GM12878 (cell line): ENCODE measurements around the gene OLFM2. TPM values are rescaled to one million over a fixed set of nuclear protein-coding genes. Genes with fewer than 3 reads are reported as not detected.

ENCODE experiments used
- ATAC-seq: fragments of 200-7000 bp; cut with Tn5 transposase; 3 replicates; pipeline ENCODE4 v1.9.1; 2020; ENCODE audit warnings: mild to moderate bottlenecking, moderate library complexity
- BruUV-seq: library from RNA; stranded (reverse); fragments of 400-500 nt; replicated peaks from 2 replicates; lab custom pipeline; 2021; lab: Mats Ljungman, UMichigan
- CTCF ChIA-PET: fragments of 300-600 bp; sonication (Branson Sonifier 250); formaldehyde crosslinking; extraction: SDS; loops from one replicate; lab custom pipeline; 2021; ENCODE audit warnings: inconsistent platforms; lab: Yijun Ruan, JAX
- POLR2A ChIA-PET: fragments of 350-600 bp; formaldehyde crosslinking; extraction: SDS; loops from one replicate; lab custom pipeline; 2021; ENCODE audit warnings: inconsistent platforms; lab: Charles Lee
- RAD21 ChIA-PET: fragments of 300-600 bp; sonication (Branson Sonifier 250); formaldehyde crosslinking; loops from one replicate; lab custom pipeline; 2023; ENCODE audit warnings: antibody characterized with exemption; ENCODE audit not compliant: unreplicated experiment; lab: Charles Lee
- SMC1A ChIA-PET: fragments of 300-600 bp; sonication (Branson Sonifier 250); formaldehyde crosslinking; loops from one replicate; lab custom pipeline; 2023; ENCODE audit not compliant: unreplicated experiment, uncharacterized antibody; lab: Charles Lee
- DNase-seq: peaks from one replicate; pipeline ENCODE4 v3.0.0-alpha.2; 2011; ENCODE audit warnings: low read depth, low spot score
- FAIRE-seq: peaks from 3 replicates; lab custom pipeline; 2011; peaks lifted over from hg19 to GRCh38; lab: Jason Lieb, UNC
- H2AFZ ChIP-seq: 2 replicates; pipeline ENCODE4 v1.6.0; 2011; ENCODE audit warnings: low read depth, low read length, control low read depth; ENCODE audit not compliant: control insufficient read depth
- H3K27ac ChIP-seq: 2 replicates; pipeline ENCODE4 v1.5.1; 2011; ENCODE audit warnings: control low read depth; ENCODE audit not compliant: control insufficient read depth, insufficient read depth
- H3K27me3 ChIP-seq, 2 experiments: replicated peaks in 1 of 2; 2 replicates each; pipeline versions ENCODE4 v1.6.0 to v1.6.1; 2011; ENCODE audit warnings: low read length in 1 of 2; ENCODE audit not compliant: control insufficient read depth in 2 of 2, insufficient read depth in 2 of 2
- H3K36me3 ChIP-seq, 2 experiments: 2 replicates each; pipeline ENCODE4 v1.5.1; 2011; ENCODE audit warnings: low read length in 1 of 2; ENCODE audit not compliant: control insufficient read depth in 2 of 2, insufficient read depth in 2 of 2
- H3K4me1 ChIP-seq: 2 replicates; pipeline ENCODE4 v1.6.1; 2011; ENCODE audit warnings: mild to moderate bottlenecking, low read length, moderate library complexity, mixed read lengths; ENCODE audit not compliant: control insufficient read depth, insufficient read depth
- H3K4me2 ChIP-seq: 2 replicates; pipeline ENCODE4 v1.6.0; 2011; ENCODE audit warnings: control low read depth; ENCODE audit not compliant: control insufficient read depth, insufficient read depth
- H3K4me3 ChIP-seq: fragments of 200-600 bp; sonication (generic); 2 replicates; pipeline ENCODE4 v1.5.1; 2016
- H3K79me2 ChIP-seq: 2 replicates; pipeline ENCODE4 v1.6.0; 2011; ENCODE audit warnings: low read length; ENCODE audit not compliant: control insufficient read depth, insufficient read depth
- H3K9ac ChIP-seq: 2 replicates; pipeline ENCODE4 v1.8.0; 2011; ENCODE audit warnings: low read length, control low read depth, mixed read lengths; ENCODE audit not compliant: control insufficient read depth, insufficient read depth
- H3K9me3 ChIP-seq: replicated peaks from 3 replicates; pipeline ENCODE4 v1.5.1; 2011; ENCODE audit warnings: mild to moderate bottlenecking, low read length; ENCODE audit not compliant: control insufficient read depth, insufficient read depth
- H4K20me1 ChIP-seq: 2 replicates; pipeline ENCODE4 v1.6.0; 2011; ENCODE audit not compliant: control insufficient read depth, insufficient read depth
- CBX5 ChIP-seq: sonication (generic); IDR thresholded peaks from 2 replicates; pipeline ENCODE4 v1.6.1; 2016; ENCODE audit warnings: low read depth, moderate library complexity, mild to moderate bottlenecking, inconsistent platforms
- EGR1 ChIP-seq, 2 experiments: IDR thresholded peaks; 1 replicate in 1 of 2; 2 replicates in 1 of 2; pipeline ENCODE4 v1.6.1; 2011 to 2012; ENCODE audit warnings: low read depth in 2 of 2, low read length in 2 of 2, borderline replicate concordance in 1 of 2, mild to moderate bottlenecking in 1 of 2, moderate library complexity in 1 of 2
- EZH2 ChIP-seq: IDR thresholded peaks from 2 replicates; pipeline ENCODE4 v1.6.1; 2012; ENCODE audit warnings: low read depth, mild to moderate bottlenecking, control low read depth, inconsistent platforms, low read length, borderline replicate concordance; ENCODE audit not compliant: control insufficient read depth
- HCFC1 ChIP-seq: fragments of 150-350 bp; IDR thresholded peaks from 2 replicates; pipeline ENCODE4 v1.6.1; 2014; ENCODE audit warnings: low read length
- KDM1A ChIP-seq: fragments of 200-600 bp; sonication (generic); IDR thresholded peaks from 2 replicates; pipeline ENCODE4 v1.6.1; 2016; ENCODE audit warnings: borderline replicate concordance
- NFYB ChIP-seq: IDR thresholded peaks from 2 replicates; pipeline ENCODE4 v1.6.1; 2011; ENCODE audit warnings: low read depth, mild to moderate bottlenecking, low read length, improper control_type of control experiment, moderate library complexity; ENCODE audit not compliant: insufficient read depth
- SIX5 ChIP-seq: IDR thresholded peaks from 2 replicates; pipeline ENCODE4 v1.6.1; 2011; ENCODE audit warnings: mild to moderate bottlenecking, low read depth, low read length, moderate library complexity; ENCODE audit not compliant: severe bottlenecking
- SMAD1 ChIP-seq: fragments of 450-650 bp; IDR thresholded peaks from 2 replicates; pipeline ENCODE4 v1.6.1; 2018; ENCODE audit warnings: mild to moderate bottlenecking, low read depth; ENCODE audit not compliant: partially characterized antibody
- USF1 ChIP-seq: IDR thresholded peaks from 2 replicates; pipeline ENCODE4 v1.6.1; 2011; ENCODE audit warnings: borderline replicate concordance, low read depth, mild to moderate bottlenecking, moderate library complexity, mixed read lengths, low read length; ENCODE audit not compliant: insufficient read depth; ENCODE audit errors: extremely low read length
- ZBTB4 ChIP-seq: fragments of 450-650 bp; formaldehyde crosslinking; IDR thresholded peaks from 2 replicates; pipeline ENCODE4 v1.4.0; 2022; ENCODE audit warnings: mild to moderate bottlenecking, moderate library complexity
- ZZZ3 ChIP-seq: IDR thresholded peaks from 2 replicates; pipeline ENCODE4 v1.6.1; 2011; ENCODE audit warnings: low read depth; ENCODE audit not compliant: control insufficient read depth, insufficient read length
- WGBS: methylation state at CpG from one replicate; pipeline ENCODE4 v1.1.6; 2016; ENCODE audit warnings: low lambda C conversion rate; ENCODE audit not compliant: insufficient replicate concordance, insufficient coverage; ENCODE audit errors: missing lambda C conversion rate; 5-methylcytosine and 5-hydroxymethylcytosine counted together
- in situ Hi-C: fragments of 300-500 bp; cut with MboI; formaldehyde crosslinking; loops from 9 replicates; pipeline ENCODE4 v1.14.3; 2018; ENCODE audit warnings: mixed read lengths
- intact Hi-C: fragments of 100-400 bp; cut with micrococcal nuclease; formaldehyde crosslinking; loops from one replicate; pipeline ENCODE4 v1.14.2; 2022; ENCODE audit not compliant: unreplicated experiment
- polyA plus RNA-seq, 11 experiments: library from polyadenylated mRNA; depleted of rRNA in 4 of 11; unstranded in 6 of 11; stranded (reverse) in 5 of 11; fragments of >200 nt; fragmentation: Nextera tagmentation in 4 of 11; fragmentation: Illumina TruSeq in 1 of 11; extraction: Ambion mirVana in 4 of 11; extraction: Trizol in 1 of 11; gene quantifications; 1 replicate in 1 of 11; 2 replicates in 10 of 11; pipeline versions ENCODE4 v1.2.1 to v1.2.3, GENCODE V29; 2011 to 2016; ENCODE audit warnings: inconsistent platforms in 2 of 11, missing spikeins in 2 of 11, low read depth in 1 of 11
- total RNA-seq, 4 experiments: library from RNA; depleted of rRNA in 3 of 4; stranded (reverse); fragments of >200 nt in 3 of 4; fragmentation: Illumina TruSeq in 1 of 4; extraction: Trizol in 1 of 4; gene quantifications; 2 replicates each; pipeline versions ENCODE4 v1.2.1 to v1.2.3, GENCODE V29; 2013 to 2021

Gene OLFM2
- total and polyA plus RNA-seq, 10 of the 15 experiments (the other 5 are each of a cell fraction or from before 2014, with no cell fraction given): 0.07 to 3.5 (median 0.27) TPM; not detected in 5

GRCh38 chr19:9917321-9917720 lies 19.0 kb downstream of the OLFM2 start:
- ChIA-PET POLR2A (no interaction called here), RAD21 (no interaction called here), SMC1A (no interaction called here), CTCF (no interaction called here)
- no TSS peak for BruUV-seq
- no peak for DNase-seq
- Histone ChIP-seq H3K27ac (no peak overlapping the region), H3K4me3 (no peak overlapping the region), H3K4me2 (no peak overlapping the region), H3K27me3 (peaks cover 5 to 9% of the 10 kb centered on the region in 2 experiments), H4K20me1 (no peaks in the 10 kb centered on the region), H3K9me3 (no peaks in the 10 kb centered on the region), H3K36me3 (no peaks in the 10 kb centered on the region), H3K9ac (no peak overlapping the region), H2AFZ (no peak overlapping the region), H3K4me1 (peaks cover 6% of the 10 kb centered on the region), H3K79me2 (no peaks in the 10 kb centered on the region)
- 0% methylated on average over 3 of the region's 3 CpGs for WGBS
- intact Hi-C loops (no loop called here), in situ Hi-C loops (loop anchor here (10.0 kb wide), 1 partner anchor 783 kb away; no protein-coding TSS in a partner anchor)
- ATAC-seq: peak; percentile 73
- TF ChIP-seq SMAD1 (no peak), EGR1 (IDR thresholded peaks at IDR 0.05; ENCODE audit: borderline replicate concordance in 1 of 2, low read depth in 2 of 2, low read length in 2 of 2) (no peak), CBX5 (no peak), HCFC1 (peak; percentile 56), USF1 (no peak), ZBTB4 (CRISPR knock-in tag) (no peak), NFYB (peak; percentile 83), EZH2 (no peak), SIX5 (peak; percentile 64), KDM1A (no peak), ZZZ3 (no peak)
- FAIRE-seq: no peak
